Rectal smooth muscle tissue (tissue), 1 donor: Measurements from ENCODE around the gene CHAF1B.
"Not testable (repeated sequence)": the region's sequence is repeated elsewhere in the genome, so short reads cannot be mapped to it uniquely, and the experiment has no call there.

Source experiments
- H3K27ac ChIP-seq: one replicate; pipeline ENCODE4 v1.7.0; 2013; ENCODE audit warnings: low read depth, low read length, inconsistent platforms
- H3K27me3 ChIP-seq: one replicate; pipeline ENCODE4 v1.7.0; 2013; ENCODE audit warnings: low read length; ENCODE audit not compliant: control insufficient read depth, insufficient read depth
- H3K36me3 ChIP-seq: one replicate; pipeline ENCODE4 v1.7.0; 2013; ENCODE audit warnings: low read length; ENCODE audit not compliant: control insufficient read depth, insufficient read depth
- H3K4me1 ChIP-seq: one replicate; pipeline ENCODE4 v1.7.0; 2013; ENCODE audit warnings: low read length; ENCODE audit not compliant: control insufficient read depth, insufficient read depth
- H3K4me3 ChIP-seq: one replicate; pipeline ENCODE4 v1.7.0; 2013; ENCODE audit warnings: low read length
- H3K9ac ChIP-seq: one replicate; pipeline ENCODE4 v1.7.0; 2013; ENCODE audit warnings: low read length

The CHAF1B gene

DNA sequence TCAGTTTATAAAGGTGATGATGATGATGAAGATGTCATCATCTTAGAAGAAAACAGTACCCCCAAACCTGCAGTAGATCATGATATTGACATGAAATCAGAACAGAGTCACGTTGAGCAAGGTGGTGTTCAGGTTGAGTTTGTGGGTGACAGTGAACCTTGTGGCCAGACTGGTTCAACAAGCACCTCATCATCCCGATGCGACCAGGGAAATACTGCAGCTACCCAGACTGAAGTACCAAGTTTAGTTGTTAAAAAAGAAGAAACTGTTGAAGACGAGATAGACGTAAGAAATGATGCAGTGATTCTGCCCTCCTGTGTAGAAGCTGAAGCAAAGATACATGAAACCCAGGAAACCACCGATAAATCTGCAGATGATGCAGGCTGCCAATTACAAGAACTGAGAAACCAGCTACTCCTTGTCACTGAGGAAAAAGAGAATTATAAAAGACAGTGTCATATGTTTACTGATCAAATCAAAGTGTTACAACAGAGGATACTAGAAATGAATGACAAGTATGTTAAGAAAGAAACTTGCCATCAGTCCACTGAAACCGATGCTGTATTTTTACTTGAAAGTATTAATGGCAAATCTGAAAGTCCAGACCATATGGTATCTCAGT is 16.0 kb upstream of the CHAF1B start:
- H3K4me3 ChIP-seq: no peak overlapping the region
- H3K36me3 ChIP-seq: peaks cover 37% of the 10 kb centered on the region
- H3K27me3 ChIP-seq: no peaks in the 10 kb centered on the region
- H3K4me1 ChIP-seq: no peaks in the 10 kb centered on the region
- H3K27ac ChIP-seq: no peak overlapping the region
- no peak overlapping the region for H3K9ac ChIP-seq

GRCh38 chr21:36375994-36376393 is 9.2 kb upstream of the CHAF1B start:
- Histone ChIP-seq H3K36me3 (peaks cover 12% of the 10 kb centered on the region), H3K4me1 (no peaks in the 10 kb centered on the region), H3K4me3 (no peak overlapping the region), H3K27me3 (no peaks in the 10 kb centered on the region), H3K9ac (no peak overlapping the region), H3K27ac (no peak overlapping the region)

DNA sequence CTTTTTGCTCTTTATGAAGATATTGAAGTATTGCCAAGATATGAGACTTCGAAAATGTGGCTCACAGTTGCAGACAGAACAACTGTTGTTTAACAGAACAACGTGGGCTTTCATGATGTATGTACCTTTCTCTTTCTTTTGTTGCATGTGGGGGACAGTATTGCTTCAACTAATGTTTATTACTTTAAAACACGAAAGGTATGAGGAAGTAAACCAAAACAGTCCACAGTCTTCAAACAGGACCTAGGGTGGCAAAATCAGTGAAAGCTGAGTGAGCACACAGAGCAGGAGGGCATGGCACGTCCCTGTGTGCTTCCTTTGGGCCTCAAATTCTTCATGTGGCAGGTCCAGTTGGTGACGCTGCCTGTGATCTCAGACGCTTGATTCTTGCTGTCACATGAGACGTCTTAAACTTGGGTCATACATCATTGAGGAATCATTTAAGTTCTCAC is 7.8 kb upstream of the CHAF1B start:
- Histone ChIP-seq H3K36me3 (peaks cover 10% of the 10 kb centered on the region), H3K27ac (no peak overlapping the region), H3K9ac (no peak overlapping the region), H3K27me3 (no peaks in the 10 kb centered on the region), H3K4me3 (no peak overlapping the region), H3K4me1 (no peaks in the 10 kb centered on the region)

DNA sequence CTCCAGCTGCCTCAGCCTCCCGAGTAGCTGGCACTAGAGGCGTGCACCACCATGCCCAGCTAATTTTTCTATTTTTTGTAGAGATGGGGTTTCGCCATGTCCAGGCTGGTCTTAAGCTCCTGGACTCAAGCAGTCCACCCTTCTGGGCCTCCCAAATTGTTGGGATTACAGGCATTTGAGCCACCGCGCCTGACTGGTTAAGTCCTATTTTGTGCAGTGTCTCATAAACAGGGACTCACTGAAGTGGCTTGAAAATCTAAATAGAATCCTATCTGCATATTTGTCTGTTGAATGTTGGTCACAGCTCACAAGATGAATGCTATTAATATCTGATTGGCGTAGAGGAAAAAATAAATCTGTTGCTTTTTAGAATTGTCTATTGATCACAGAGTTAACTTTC is 5.9 kb upstream of the CHAF1B start:
- Histone ChIP-seq H3K36me3 (peaks cover 2% of the 10 kb centered on the region), H3K27me3 (no peaks in the 10 kb centered on the region), H3K4me1 (no peaks in the 10 kb centered on the region), H3K4me3 (no peak overlapping the region), H3K9ac (no peak overlapping the region), H3K27ac (no peak overlapping the region)

GRCh38 chr21:36381841-36382589 is 3.2 kb upstream of the CHAF1B start:
- H3K27ac ChIP-seq: no peak overlapping the region
- H3K27me3 ChIP-seq: no peaks in the 10 kb centered on the region
- no peaks in the 10 kb centered on the region for H3K36me3 ChIP-seq
- H3K4me3 ChIP-seq: no peak overlapping the region
- H3K4me1 ChIP-seq: no peaks in the 10 kb centered on the region
- H3K9ac ChIP-seq: no peak overlapping the region

DNA sequence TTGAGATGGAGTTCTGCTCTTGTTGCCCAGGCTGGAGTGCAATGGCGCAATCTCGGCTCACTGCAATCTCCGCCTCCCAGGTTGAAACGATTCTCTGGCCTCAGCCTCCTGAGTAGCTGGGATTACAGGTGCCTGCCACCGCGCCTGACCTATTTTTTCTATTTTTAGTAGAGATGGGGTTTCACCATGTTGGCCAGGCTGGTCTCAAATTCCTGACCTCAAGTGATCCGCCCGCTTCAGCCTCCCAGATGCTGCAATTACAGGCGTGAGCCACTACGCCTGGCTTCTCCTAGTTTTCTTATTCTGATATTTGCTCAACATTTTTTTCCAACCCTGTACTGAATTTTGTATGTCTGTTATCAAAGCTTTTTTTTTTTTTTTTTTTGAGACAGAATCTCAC is 2.5 kb upstream of the CHAF1B start:
- not testable (repeated sequence) for H3K4me3 ChIP-seq, H3K36me3 ChIP-seq, H3K4me1 ChIP-seq, H3K27me3 ChIP-seq, H3K27ac ChIP-seq, H3K9ac ChIP-seq

DNA sequence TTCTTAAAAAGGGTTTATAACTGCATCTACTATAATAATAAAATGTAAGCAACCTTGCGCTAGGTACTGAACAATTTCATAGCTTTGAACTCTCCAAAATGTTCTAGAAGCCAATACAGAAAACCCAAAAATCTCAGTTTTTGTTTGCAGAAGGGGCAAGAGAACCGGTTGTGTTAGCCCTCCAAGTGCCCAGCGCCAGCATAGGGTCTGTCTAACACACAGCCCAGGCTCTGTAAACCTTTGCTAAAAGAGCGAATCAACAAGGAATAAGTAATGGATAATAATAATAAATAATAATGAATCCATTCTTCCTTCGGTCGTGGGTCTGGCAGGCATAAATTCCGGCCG is 333 bp upstream of the CHAF1B start:
- H3K36me3 ChIP-seq: no peaks in the 10 kb centered on the region
- peak overlapping the region; percentile 61 for H3K4me3 ChIP-seq
- no peak overlapping the region for H3K9ac ChIP-seq
- H3K27ac ChIP-seq: no peak overlapping the region
- no peaks in the 10 kb centered on the region for H3K27me3 ChIP-seq
- H3K4me1 ChIP-seq: no peaks in the 10 kb centered on the region

DNA sequence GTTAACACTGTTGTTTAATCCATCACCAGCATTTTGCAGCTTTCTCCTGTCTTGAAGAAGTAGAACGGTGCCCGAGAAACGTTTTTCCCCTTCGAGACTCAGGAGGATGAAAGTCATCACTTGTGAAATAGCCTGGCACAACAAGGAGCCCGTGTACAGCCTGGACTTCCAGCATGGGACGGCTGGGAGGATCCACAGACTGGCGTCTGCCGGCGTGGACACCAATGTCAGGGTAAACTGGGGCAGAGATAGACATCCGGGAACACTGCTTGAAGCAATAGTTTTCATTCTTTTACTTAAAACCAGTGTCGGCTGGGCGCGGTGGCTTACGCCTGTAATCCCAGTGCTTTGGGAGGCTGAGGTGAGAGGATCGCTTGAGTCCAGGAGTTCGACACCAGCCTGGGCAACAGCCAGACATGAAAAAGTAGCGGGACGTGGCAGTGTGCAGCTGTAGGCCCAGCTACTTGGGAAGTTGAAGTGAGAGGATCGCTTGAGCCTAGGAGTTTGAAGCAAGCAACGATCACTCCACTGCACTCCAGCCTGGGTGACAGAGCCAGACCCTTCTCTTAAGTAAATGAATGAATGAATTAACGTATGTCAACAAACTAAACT is 945 bp downstream of the CHAF1B start:
- no peak overlapping the region for H3K27ac ChIP-seq
- no peaks in the 10 kb centered on the region for H3K4me1 ChIP-seq
- peak overlapping the region; percentile 61 for H3K4me3 ChIP-seq
- no peak overlapping the region for H3K9ac ChIP-seq
- H3K27me3 ChIP-seq: no peaks in the 10 kb centered on the region
- no peaks in the 10 kb centered on the region for H3K36me3 ChIP-seq

DNA sequence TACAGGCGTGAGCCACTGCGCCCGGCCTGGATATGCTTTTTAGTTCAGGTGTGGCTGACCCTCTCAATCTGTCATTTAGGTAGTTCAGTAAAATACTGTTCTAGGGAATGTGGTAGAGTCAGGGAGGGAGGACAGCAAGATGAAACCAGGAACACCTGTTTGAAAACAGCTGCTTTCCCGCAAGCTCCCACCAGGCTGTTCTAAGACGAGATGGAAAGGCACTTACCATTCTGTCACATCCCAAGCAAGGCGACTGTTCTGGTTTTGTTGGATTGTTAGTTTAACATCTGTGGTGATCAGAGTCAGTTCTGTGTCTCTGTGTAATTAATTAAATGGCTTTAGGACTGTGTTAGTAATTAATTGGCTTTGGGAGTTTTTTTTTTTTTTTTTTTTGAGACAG is 2.9 kb downstream of the CHAF1B start:
- Histone ChIP-seq H3K27me3 (no peaks in the 10 kb centered on the region), H3K27ac (no peak overlapping the region), H3K4me3 (no peak overlapping the region), H3K9ac (no peak overlapping the region), H3K36me3 (no peaks in the 10 kb centered on the region), H3K4me1 (no peaks in the 10 kb centered on the region)

DNA sequence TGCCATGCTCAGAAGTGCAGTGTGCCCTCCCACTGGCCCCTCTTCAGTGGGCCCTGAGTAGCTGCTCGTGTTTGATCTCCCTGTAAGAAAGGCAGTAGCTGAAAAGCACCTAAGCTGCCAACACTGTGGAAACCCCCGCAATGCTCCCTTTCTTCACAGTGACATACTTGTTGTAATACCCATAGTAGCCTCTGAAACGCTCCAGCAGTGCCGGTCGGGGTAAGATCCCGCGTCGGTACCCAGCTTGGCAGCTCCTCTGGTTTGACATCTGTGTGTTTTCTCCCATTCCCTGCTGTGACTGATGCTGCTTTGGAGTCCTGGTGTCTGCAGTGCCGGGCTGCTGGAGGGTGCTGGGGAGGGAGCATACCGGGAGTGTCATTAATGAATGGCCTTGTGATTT is 3.6 kb downstream of the CHAF1B start:
- Histone ChIP-seq H3K4me1 (no peaks in the 10 kb centered on the region), H3K27me3 (no peaks in the 10 kb centered on the region), H3K36me3 (no peaks in the 10 kb centered on the region), H3K27ac (no peak overlapping the region), H3K4me3 (no peak overlapping the region), H3K9ac (no peak overlapping the region)

DNA sequence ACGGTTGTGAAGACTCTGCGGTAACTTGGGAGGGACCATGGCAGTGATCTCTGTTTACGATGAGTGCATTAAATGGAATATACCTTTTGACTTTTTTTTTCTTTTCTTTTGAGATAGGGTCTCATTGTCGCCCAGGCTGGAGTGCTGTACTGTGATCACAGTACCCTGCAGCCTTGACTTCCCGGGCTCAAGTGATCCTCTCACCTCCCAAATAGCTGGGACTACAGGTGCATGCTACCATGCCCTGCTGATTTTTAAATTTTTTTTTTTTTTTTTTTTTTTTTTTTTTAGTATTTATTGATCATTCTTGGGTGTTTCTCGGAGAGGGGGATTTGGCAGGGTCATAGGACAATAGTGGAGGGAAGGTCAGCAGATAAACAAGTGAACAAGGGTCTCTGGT is 6.5 kb downstream of the CHAF1B start:
- H3K4me1 ChIP-seq, H3K27ac ChIP-seq, H3K27me3 ChIP-seq, H3K9ac ChIP-seq, H3K4me3 ChIP-seq, H3K36me3 ChIP-seq: not testable (repeated sequence)

- H3K9ac ChIP-seq: no peak overlapping the region
- no peaks in the 10 kb centered on the region for H3K4me1 ChIP-seq
- H3K4me3 ChIP-seq: no peak overlapping the region
- no peaks in the 10 kb centered on the region for H3K36me3 ChIP-seq
- H3K27ac ChIP-seq: no peak overlapping the region
- no peaks in the 10 kb centered on the region for H3K27me3 ChIP-seq
Observed at GRCh38 chr21:36395353-36396111, 10.3 kb downstream of the CHAF1B start.
